ENCODE data around the gene EYA2.

The EYA2 gene

DNA sequence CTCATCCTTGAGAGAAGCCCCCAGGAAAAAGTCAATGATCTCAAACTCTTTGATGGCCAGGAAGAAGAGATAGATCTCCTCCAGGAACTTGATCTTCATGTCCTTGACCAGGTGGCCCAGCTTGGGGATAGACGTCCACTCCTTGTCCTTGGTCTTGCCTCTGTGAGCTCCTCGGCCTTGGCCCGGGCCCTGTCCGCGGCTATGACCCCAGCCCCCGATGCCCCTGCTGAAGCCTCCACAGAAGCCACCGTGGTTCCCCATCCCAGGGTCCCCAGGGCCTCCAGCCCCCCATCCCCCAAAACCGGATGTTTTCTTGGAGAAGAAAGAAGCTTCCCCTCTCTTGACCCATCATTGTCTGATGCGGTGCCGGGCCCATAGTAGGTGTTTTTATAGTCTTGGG, 266.8 kb downstream of the EYA2 start:
- no peak for DNase-seq (ENCODE audit: low read depth)
- H3K4me3 ChIP-seq (ENCODE audit: low read depth, low read length) = no peak overlapping the region
- TF ChIP-seq, protein P1, sequence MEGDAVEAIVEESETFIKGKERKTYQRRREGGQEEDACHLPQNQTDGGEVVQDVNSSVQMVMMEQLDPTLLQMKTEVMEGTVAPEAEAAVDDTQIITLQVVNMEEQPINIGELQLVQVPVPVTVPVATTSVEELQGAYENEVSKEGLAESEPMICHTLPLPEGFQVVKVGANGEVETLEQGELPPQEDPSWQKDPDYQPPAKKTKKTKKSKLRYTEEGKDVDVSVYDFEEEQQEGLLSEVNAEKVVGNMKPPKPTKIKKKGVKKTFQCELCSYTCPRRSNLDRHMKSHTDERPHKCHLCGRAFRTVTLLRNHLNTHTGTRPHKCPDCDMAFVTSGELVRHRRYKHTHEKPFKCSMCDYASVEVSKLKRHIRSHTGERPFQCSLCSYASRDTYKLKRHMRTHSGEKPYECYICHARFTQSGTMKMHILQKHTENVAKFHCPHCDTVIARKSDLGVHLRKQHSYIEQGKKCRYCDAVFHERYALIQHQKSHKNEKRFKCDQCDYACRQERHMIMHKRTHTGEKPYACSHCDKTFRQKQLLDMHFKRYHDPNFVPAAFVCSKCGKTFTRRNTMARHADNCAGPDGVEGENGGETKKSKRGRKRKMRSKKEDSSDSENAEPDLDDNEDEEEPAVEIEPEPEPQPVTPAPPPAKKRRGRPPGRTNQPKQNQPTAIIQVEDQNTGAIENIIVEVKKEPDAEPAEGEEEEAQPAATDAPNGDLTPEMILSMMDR (IDR thresholded peaks at IDR 0.05; ENCODE audit: low read depth, low read length) = no peak
- no peak for TF ChIP-seq POLR2A (IDR thresholded peaks at IDR 0.05; ENCODE audit: extremely low read depth, insufficient read length)
- TF ChIP-seq, protein P2, sequence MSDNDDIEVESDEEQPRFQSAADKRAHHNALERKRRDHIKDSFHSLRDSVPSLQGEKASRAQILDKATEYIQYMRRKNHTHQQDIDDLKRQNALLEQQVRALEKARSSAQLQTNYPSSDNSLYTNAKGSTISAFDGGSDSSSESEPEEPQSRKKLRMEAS (IDR thresholded peaks at IDR 0.05; ENCODE audit: low read depth, low read length) = no peak
- no peak for TF ChIP-seq MYC (IDR thresholded peaks at IDR 0.05; ENCODE audit: low read depth, low read length)

DNA sequence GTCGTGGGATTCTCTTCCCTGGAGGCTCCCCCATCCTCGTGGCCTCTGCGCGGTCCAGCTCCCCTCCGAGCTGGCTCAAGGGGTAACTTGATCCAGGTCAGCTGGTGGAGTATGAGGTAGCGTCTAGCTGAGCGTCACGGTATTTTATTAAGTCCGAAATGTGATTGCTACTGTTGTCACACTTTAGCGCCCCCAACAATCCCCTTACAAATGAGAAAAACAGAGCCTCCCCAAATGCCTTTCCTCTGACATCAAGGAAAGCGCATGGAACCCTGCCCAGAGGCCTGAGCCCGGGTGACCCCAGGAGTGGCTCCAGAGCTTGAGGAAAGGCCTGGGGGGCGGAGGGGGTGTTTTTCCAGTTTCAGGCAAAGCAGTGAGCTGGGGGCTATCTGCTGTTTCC, 269.5 kb downstream of the EYA2 start:
- no peak for DNase-seq (ENCODE audit: low read depth)
- H3K4me3 ChIP-seq (ENCODE audit: low read depth, low read length) = no peak overlapping the region
- no peak for TF ChIP-seq POLR2A (IDR thresholded peaks at IDR 0.05; ENCODE audit: extremely low read depth, insufficient read length)
- TF ChIP-seq, protein P1 (IDR thresholded peaks at IDR 0.05; ENCODE audit: low read depth, low read length) = no peak
- TF ChIP-seq MYC (IDR thresholded peaks at IDR 0.05; ENCODE audit: low read depth, low read length) = no peak
- TF ChIP-seq, protein P2 (IDR thresholded peaks at IDR 0.05; ENCODE audit: low read depth, low read length) = no peak

DNA sequence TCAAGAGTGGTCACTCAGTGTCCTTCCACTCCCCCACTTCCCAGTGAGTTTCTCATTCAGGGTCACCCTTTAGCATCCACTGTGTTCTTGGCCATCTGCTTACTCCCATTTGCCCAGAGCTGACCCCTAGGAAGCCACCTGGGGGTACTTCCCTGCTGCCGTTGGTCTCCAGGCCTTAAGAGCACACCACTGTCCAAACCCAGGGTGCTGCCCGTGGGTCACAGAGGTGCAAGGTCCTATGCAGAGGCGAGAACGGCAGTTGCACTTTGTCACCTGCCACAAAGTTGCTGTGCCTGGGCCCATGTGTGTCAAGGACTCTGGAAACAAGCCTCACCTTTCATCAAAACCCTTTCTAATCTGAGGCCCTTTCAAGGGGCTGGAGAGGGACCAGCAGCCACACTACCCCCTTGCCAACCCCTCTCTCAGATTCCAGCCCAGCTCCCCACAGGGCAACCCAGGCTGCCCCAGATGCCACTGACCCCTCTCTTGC, 270.8 kb downstream of the EYA2 start:
- DNase-seq (ENCODE audit: low read depth) = no peak
- H3K4me3 ChIP-seq (ENCODE audit: low read depth, low read length) = no peak overlapping the region
- TF ChIP-seq POLR2A (IDR thresholded peaks at IDR 0.05; ENCODE audit: extremely low read depth, insufficient read length) = no peak
- TF ChIP-seq, protein P1 (IDR thresholded peaks at IDR 0.05; ENCODE audit: low read depth, low read length) = no peak
- no peak for TF ChIP-seq MYC (IDR thresholded peaks at IDR 0.05; ENCODE audit: low read depth, low read length)
- TF ChIP-seq, protein P2 (IDR thresholded peaks at IDR 0.05; ENCODE audit: low read depth, low read length) = no peak

DNA sequence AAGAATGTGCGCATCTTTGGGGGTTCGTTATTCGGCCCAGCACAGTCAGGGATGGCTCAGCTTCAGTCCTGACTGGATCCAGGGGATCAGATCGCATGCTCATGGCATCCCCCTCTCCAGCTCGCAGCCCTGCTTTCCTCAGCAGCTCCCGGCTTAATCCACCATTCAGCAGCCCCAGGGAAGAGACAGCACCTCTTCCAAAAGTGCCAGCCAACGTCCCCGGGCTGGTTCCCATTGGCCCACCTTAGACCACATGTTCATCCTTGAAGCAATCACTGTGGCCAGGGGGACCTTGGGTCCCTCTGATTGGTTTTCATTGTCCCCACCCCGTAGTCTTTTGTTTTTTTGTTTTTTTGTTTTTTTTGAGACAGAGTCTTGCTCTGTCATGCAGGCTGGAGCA, 273.2 kb downstream of the EYA2 start:
- TF ChIP-seq, protein P1 (IDR thresholded peaks at IDR 0.05; ENCODE audit: low read depth, low read length) = no peak
- TF ChIP-seq MYC (IDR thresholded peaks at IDR 0.05; ENCODE audit: low read depth, low read length) (no peak), POLR2A (IDR thresholded peaks at IDR 0.05; ENCODE audit: extremely low read depth, insufficient read length) (no peak)
- TF ChIP-seq, protein P2 (IDR thresholded peaks at IDR 0.05; ENCODE audit: low read depth, low read length) = no peak
- DNase-seq (ENCODE audit: low read depth) = no peak
- H3K4me3 ChIP-seq (ENCODE audit: low read depth, low read length) = no peak overlapping the region

DNA sequence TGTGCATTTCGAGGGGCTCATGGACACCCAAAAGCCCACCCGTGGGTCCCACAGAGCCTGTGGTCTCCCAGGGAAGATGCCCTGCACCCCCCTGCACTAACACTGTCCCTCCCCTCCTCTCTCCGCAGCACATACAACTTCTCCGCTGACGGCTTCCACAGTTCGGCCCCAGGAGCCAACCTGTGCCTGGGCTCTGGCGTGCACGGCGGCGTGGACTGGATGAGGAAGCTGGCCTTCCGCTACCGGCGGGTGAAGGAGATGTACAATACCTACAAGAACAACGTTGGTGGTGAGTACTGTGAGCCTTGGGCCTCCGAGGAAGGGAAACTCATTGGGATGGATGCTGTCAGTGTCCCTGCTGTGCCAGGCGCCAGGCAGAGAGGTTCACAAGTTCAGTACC, 277.9 kb downstream of the EYA2 start:
- no peak for TF ChIP-seq MYC (IDR thresholded peaks at IDR 0.05; ENCODE audit: low read depth, low read length)
- TF ChIP-seq, protein P1 (IDR thresholded peaks at IDR 0.05; ENCODE audit: low read depth, low read length) = no peak
- no peak for TF ChIP-seq POLR2A (IDR thresholded peaks at IDR 0.05; ENCODE audit: extremely low read depth, insufficient read length)
- TF ChIP-seq, protein P2 (IDR thresholded peaks at IDR 0.05; ENCODE audit: low read depth, low read length) = no peak
- DNase-seq (ENCODE audit: low read depth) = no peak
- no peak overlapping the region for H3K4me3 ChIP-seq (ENCODE audit: low read depth, low read length)

Data from NB4 (cell line).